Liver (tissue), 9 donors: ENCODE results near the gene JAKMIP1. TPM values are rescaled to one million over a fixed set of nuclear protein-coding genes. Genes with fewer than 3 reads are reported as not detected.
"Not testable (repeated sequence)": the region's sequence is repeated elsewhere in the genome, so short reads cannot be mapped to it uniquely, and the experiment has no call there.

Experiments used
- DNase-seq: peaks from one replicate; pipeline ENCODE4 v3.0.0-alpha.2; 2017; ENCODE audit warnings: low spot score
- H3K27ac ChIP-seq, 2 donors: one replicate each; pipeline ENCODE4 v1.7.0; 2013; ENCODE audit warnings: inconsistent platforms in 2 of 2, low read length in 2 of 2, control low read depth in 1 of 2, low read depth in 1 of 2, mild to moderate bottlenecking in 1 of 2
- H3K27me3 ChIP-seq, 4 donors: one replicate each; pipeline versions ENCODE4 v1.6.1 to v1.7.0; 2013; ENCODE audit warnings: low read length in 3 of 4, inconsistent platforms in 1 of 4, mild to moderate bottlenecking in 1 of 4, moderate library complexity in 1 of 4; ENCODE audit not compliant: control insufficient read depth in 4 of 4, insufficient read depth in 4 of 4
- H3K36me3 ChIP-seq, 4 donors: one replicate each; pipeline versions ENCODE4 v1.6.1 to v1.7.0; 2013; ENCODE audit warnings: low read length in 3 of 4, mild to moderate bottlenecking in 3 of 4, low read depth in 1 of 4, moderate library complexity in 1 of 4; ENCODE audit not compliant: control insufficient read depth in 4 of 4, insufficient read depth in 3 of 4
- H3K4me1 ChIP-seq, 4 donors: one replicate each; pipeline versions ENCODE4 v1.6.1 to v1.7.0; 2013; ENCODE audit warnings: low read length in 3 of 4, mild to moderate bottlenecking in 3 of 4, moderate library complexity in 1 of 4; ENCODE audit not compliant: control insufficient read depth in 4 of 4, insufficient read depth in 4 of 4
- H3K4me3 ChIP-seq, 3 donors: one replicate each; pipeline versions ENCODE4 v1.6.1 to v1.7.0; 2013; ENCODE audit warnings: low read length in 3 of 3, control low read depth in 1 of 3, low read depth in 1 of 3, mild to moderate bottlenecking in 1 of 3
- H3K9ac ChIP-seq, 2 donors: one replicate each; pipeline ENCODE4 v1.7.0; 2013; ENCODE audit warnings: low read length in 2 of 2, mild to moderate bottlenecking in 2 of 2, moderate library complexity in 2 of 2, control low read depth in 1 of 2, low read depth in 1 of 2
- H3K9me3 ChIP-seq, 4 donors: one replicate each; pipeline versions ENCODE4 v1.6.1 to v1.7.0; 2013; ENCODE audit warnings: low read length in 3 of 4; ENCODE audit not compliant: control insufficient read depth in 4 of 4
- ATF3 ChIP-seq: IDR thresholded peaks from 2 replicates; pipeline ENCODE4 v1.6.1; 2016; ENCODE audit warnings: antibody characterized with exemption
- EGR1 ChIP-seq, 2 donors: IDR thresholded peaks; 2 replicates each; pipeline ENCODE4 v1.6.1; 2016 to 2018; ENCODE audit warnings: antibody characterized with exemption in 2 of 2, low read depth in 2 of 2
- FOXA2 ChIP-seq: IDR thresholded peaks from 2 replicates; pipeline ENCODE4 v1.6.1; 2016; ENCODE audit warnings: antibody characterized with exemption
- GABPA ChIP-seq, 2 donors: IDR thresholded peaks in 1 of 2; conservative IDR thresholded peaks in 1 of 2; 2 replicates each; pipeline ENCODE4 v1.6.1; 2016; ENCODE audit warnings: antibody characterized with exemption in 2 of 2, mild to moderate bottlenecking in 1 of 2, moderate library complexity in 1 of 2
- HNF4A ChIP-seq, 2 donors: conservative IDR thresholded peaks; 2 replicates each; pipeline ENCODE4 v1.6.1; 2016; ENCODE audit warnings: antibody characterized with exemption in 2 of 2, mild to moderate bottlenecking in 2 of 2
- HNF4G ChIP-seq: IDR thresholded peaks from 2 replicates; pipeline ENCODE4 v1.6.1; 2016; ENCODE audit warnings: antibody characterized with exemption
- JUND ChIP-seq, 2 donors: IDR thresholded peaks; 2 replicates each; pipeline ENCODE4 v1.6.1; 2016; ENCODE audit warnings: antibody characterized with exemption in 2 of 2
- NR2F2 ChIP-seq: IDR thresholded peaks from 2 replicates; pipeline ENCODE4 v1.6.1; 2016; ENCODE audit warnings: antibody characterized with exemption
- RAD21 ChIP-seq, 2 donors: IDR thresholded peaks; 2 replicates each; pipeline ENCODE4 v1.6.1; 2016; ENCODE audit warnings: antibody characterized with exemption in 2 of 2, mild to moderate bottlenecking in 2 of 2
- RXRA ChIP-seq, 2 donors: IDR thresholded peaks; 2 replicates each; pipeline ENCODE4 v1.6.1; 2017 to 2018; ENCODE audit warnings: antibody characterized with exemption in 2 of 2, mild to moderate bottlenecking in 1 of 2
- SP1 ChIP-seq: IDR thresholded peaks from 2 replicates; pipeline ENCODE4 v1.6.1; 2018; ENCODE audit warnings: antibody characterized with exemption, mild to moderate bottlenecking
- TAF1 ChIP-seq: conservative IDR thresholded peaks from 2 replicates; pipeline ENCODE4 v1.6.1; 2016; ENCODE audit warnings: antibody characterized with exemption, mild to moderate bottlenecking
- YY1 ChIP-seq: IDR thresholded peaks from 2 replicates; pipeline ENCODE4 v1.6.1; 2016; ENCODE audit warnings: antibody characterized with exemption, mild to moderate bottlenecking
- ZBTB33 ChIP-seq: IDR thresholded peaks from 2 replicates; pipeline ENCODE4 v1.6.1; 2016; ENCODE audit warnings: antibody characterized with exemption
- WGBS: extraction: QIAGEN DNeasy Blood & Tissue Kit; methylation state at CpG from one replicate; pipeline ENCODE4 v1.1.7; 2013; 5-methylcytosine and 5-hydroxymethylcytosine counted together
- polyA plus RNA-seq, 2 donors: library from polyadenylated mRNA; stranded (reverse) in 1 of 2; unstranded in 1 of 2; fragments of 200-250 nt in 1 of 2; fragments of >200 nt in 1 of 2; fragmentation: Nextera tagmentation in 1 of 2; extraction: Ambion mirVana in 1 of 2; gene quantifications; one replicate each; pipeline versions ENCODE4 v1.2.1 to v1.2.3, GENCODE V29; 2013 to 2015
- total RNA-seq, 2 donors: library from RNA; depleted of rRNA; stranded (reverse); fragments of >200 nt; gene quantifications; one replicate each; pipeline ENCODE4 v1.2.3, GENCODE V29; 2014
- donor health status: healthy.
- donor health status: healthy.
- donor health status: healthy.
- donor health status: healthy.
- donor health status: healthy.

The JAKMIP1 gene
- total and polyA plus RNA-seq, 4 donors = 0.08 to 0.50 TPM; not detected in 2

- no peak for TF ChIP-seq NR2F2
- no peak for TF ChIP-seq SP1
- WGBS = 72% methylated on average over 4 of the region's 4 CpGs
- Histone ChIP-seq H3K36me3 (no peaks in the 10 kb centered on the region), H3K4me1 (no peaks in the 10 kb centered on the region), H3K4me3 (no peak overlapping the region), H3K9me3 (peaks cover 4 to 6% (median 5%) of the 10 kb centered on the region in 4 donors), H3K27me3 (peaks cover 0 to 4% (median 0%) of the 10 kb centered on the region in 4 donors), H3K9ac (no peak overlapping the region), H3K27ac (no peak overlapping the region)
- DNase-seq = no peak
Observed at GRCh38 chr4:6209921-6210320, 9.6 kb upstream of the JAKMIP1 start.

GRCh38 chr4:6209291-6209690 is 8.9 kb upstream of the JAKMIP1 start:
- not testable (repeated sequence) for DNase-seq
- WGBS = 80% methylated on average over 4 of the region's 4 CpGs

GRCh38 chr4:6208416-6208815 is 8.1 kb upstream of the JAKMIP1 start:
- TF ChIP-seq TAF1 (no peak), YY1 (no peak), HNF4G (no peak), FOXA2 (no peak), GABPA (IDR thresholded peaks at IDR 0.05 in 1 of 2, conservative IDR thresholded peaks at IDR 0.05 in 1 of 2) (no peak), RXRA (IDR thresholded peaks at IDR 0.05) (no peak), HNF4A (conservative IDR thresholded peaks at IDR 0.05) (no peak), ATF3 (no peak)
- H3K4me1 ChIP-seq = no peaks in the 10 kb centered on the region
- no peak overlapping the region for H3K27ac ChIP-seq
- H3K4me3 ChIP-seq = no peak overlapping the region
- peaks cover 0 to 7% (median 0%) of the 10 kb centered on the region in 4 donors for H3K27me3 ChIP-seq
- 68% methylated on average over 6 of the region's 6 CpGs for WGBS
- DNase-seq = no peak
- no peaks in the 10 kb centered on the region for H3K36me3 ChIP-seq
- H3K9me3 ChIP-seq = peaks cover 3 to 5% (median 5%) of the 10 kb centered on the region in 4 donors
- no peak overlapping the region for H3K9ac ChIP-seq

More at GRCh38 chr4:6209291-6209690, 8.9 kb upstream of the JAKMIP1 start:
- H3K4me1 ChIP-seq, H3K4me3 ChIP-seq, H3K9me3 ChIP-seq, H3K27ac ChIP-seq, H3K27me3 ChIP-seq, H3K36me3 ChIP-seq, H3K9ac ChIP-seq: not testable (repeated sequence)

- Histone ChIP-seq H3K4me1 (no peaks in the 10 kb centered on the region), H3K27me3 (peaks cover 0 to 10% (median 0%) of the 10 kb centered on the region in 4 donors), H3K27ac (no peak overlapping the region), H3K9me3 (no peaks in the 10 kb centered on the region), H3K4me3 (no peak overlapping the region), H3K9ac (no peak overlapping the region), H3K36me3 (no peaks in the 10 kb centered on the region)
- TF ChIP-seq ZBTB33 = no peak
- TF ChIP-seq EGR1 (IDR thresholded peaks at IDR 0.05; ENCODE audit: low read depth in 2 of 2) = no peak
- TF ChIP-seq RAD21 (IDR thresholded peaks at IDR 0.05) = no peak
- TF ChIP-seq YY1 = no peak
- TF ChIP-seq TAF1 = no peak
- TF ChIP-seq HNF4G = no peak
- TF ChIP-seq NR2F2 = no peak
- TF ChIP-seq HNF4A (conservative IDR thresholded peaks at IDR 0.05) = no peak
- no peak for TF ChIP-seq ATF3
- TF ChIP-seq FOXA2 = no peak
- no peak for TF ChIP-seq JUND (IDR thresholded peaks at IDR 0.05)
- WGBS = 75% methylated on average over 4 of the region's 4 CpGs
- DNase-seq = no peak
Observed at GRCh38 chr4:6207602-6208001, 7.3 kb upstream of the JAKMIP1 start.
